Rectal smooth muscle tissue (tissue), 1 donor: ENCODE measurements around the gene RRP1B.
"Not testable (repeated sequence)": the region's sequence is repeated elsewhere in the genome, so short reads cannot be mapped to it uniquely, and the experiment has no call there.

Source experiments
- H3K27ac ChIP-seq: one replicate; pipeline ENCODE4 v1.7.0; 2013; ENCODE audit warnings: low read depth, low read length, inconsistent platforms
- H3K27me3 ChIP-seq: one replicate; pipeline ENCODE4 v1.7.0; 2013; ENCODE audit warnings: low read length; ENCODE audit not compliant: control insufficient read depth, insufficient read depth
- H3K36me3 ChIP-seq: one replicate; pipeline ENCODE4 v1.7.0; 2013; ENCODE audit warnings: low read length; ENCODE audit not compliant: control insufficient read depth, insufficient read depth
- H3K4me1 ChIP-seq: one replicate; pipeline ENCODE4 v1.7.0; 2013; ENCODE audit warnings: low read length; ENCODE audit not compliant: control insufficient read depth, insufficient read depth
- H3K4me3 ChIP-seq: one replicate; pipeline ENCODE4 v1.7.0; 2013; ENCODE audit warnings: low read length
- H3K9ac ChIP-seq: one replicate; pipeline ENCODE4 v1.7.0; 2013; ENCODE audit warnings: low read length

Gene RRP1B

GRCh38 chr21:43688906-43689305 is 29.5 kb downstream of the RRP1B start:
- peaks cover 46% of the 10 kb centered on the region for H3K36me3 ChIP-seq
- H3K4me1 ChIP-seq: no peaks in the 10 kb centered on the region
- H3K27me3 ChIP-seq: no peaks in the 10 kb centered on the region
- no peak overlapping the region for H3K4me3 ChIP-seq
- no peak overlapping the region for H3K27ac ChIP-seq
- no peak overlapping the region for H3K9ac ChIP-seq

GRCh38 chr21:43689556-43690337 is 30.4 kb downstream of the RRP1B start:
- Histone ChIP-seq H3K4me1 (no peaks in the 10 kb centered on the region), H3K36me3 (peaks cover 40% of the 10 kb centered on the region), H3K9ac (no peak overlapping the region), H3K27me3 (no peaks in the 10 kb centered on the region), H3K4me3 (no peak overlapping the region), H3K27ac (no peak overlapping the region)

GRCh38 chr21:43690346-43690745 is 31.0 kb downstream of the RRP1B start:
- no peak overlapping the region for H3K4me3 ChIP-seq
- peaks cover 35% of the 10 kb centered on the region for H3K36me3 ChIP-seq
- no peak overlapping the region for H3K9ac ChIP-seq

GRCh38 chr21:43691086-43691795 is 31.9 kb downstream of the RRP1B start:
- no peak overlapping the region for H3K9ac ChIP-seq
- peaks cover 32% of the 10 kb centered on the region for H3K36me3 ChIP-seq
- H3K27me3 ChIP-seq: no peaks in the 10 kb centered on the region
- no peak overlapping the region for H3K27ac ChIP-seq
- H3K4me3 ChIP-seq: no peak overlapping the region
- no peaks in the 10 kb centered on the region for H3K4me1 ChIP-seq

More at GRCh38 chr21:43690346-43690745, 31.0 kb downstream of the RRP1B start:
- Histone ChIP-seq H3K27ac (no peak overlapping the region), H3K27me3 (no peaks in the 10 kb centered on the region), H3K4me1 (no peaks in the 10 kb centered on the region)

GRCh38 chr21:43691801-43692200 is 32.4 kb downstream of the RRP1B start:
- Histone ChIP-seq H3K9ac (no peak overlapping the region), H3K27me3 (no peaks in the 10 kb centered on the region), H3K36me3 (peaks cover 26% of the 10 kb centered on the region), H3K4me1 (no peaks in the 10 kb centered on the region), H3K4me3 (no peak overlapping the region), H3K27ac (no peak overlapping the region)

- Histone ChIP-seq H3K27me3 (no peaks in the 10 kb centered on the region), H3K9ac (no peak overlapping the region), H3K36me3 (peaks cover 23% of the 10 kb centered on the region), H3K4me1 (no peaks in the 10 kb centered on the region), H3K4me3 (no peak overlapping the region), H3K27ac (no peak overlapping the region)
Observed at GRCh38 chr21:43692949-43693348, 33.6 kb downstream of the RRP1B start.

GRCh38 chr21:43693981-43694380 is 34.6 kb downstream of the RRP1B start:
- Histone ChIP-seq H3K36me3 (peaks cover 22% of the 10 kb centered on the region), H3K27me3 (no peaks in the 10 kb centered on the region), H3K4me1 (no peaks in the 10 kb centered on the region), H3K4me3 (no peak overlapping the region), H3K9ac (no peak overlapping the region), H3K27ac (no peak overlapping the region)

- peaks cover 17% of the 10 kb centered on the region for H3K36me3 ChIP-seq
- no peak overlapping the region for H3K4me3 ChIP-seq
- no peaks in the 10 kb centered on the region for H3K4me1 ChIP-seq
Observed at GRCh38 chr21:43694437-43695079, 35.2 kb downstream of the RRP1B start.

GRCh38 chr21:43696214-43696613 is 36.9 kb downstream of the RRP1B start:
- H3K27ac ChIP-seq: no peak overlapping the region
- no peaks in the 10 kb centered on the region for H3K4me1 ChIP-seq
- H3K9ac ChIP-seq: no peak overlapping the region
- no peaks in the 10 kb centered on the region for H3K27me3 ChIP-seq
- H3K36me3 ChIP-seq: peaks cover 4% of the 10 kb centered on the region
- no peak overlapping the region for H3K4me3 ChIP-seq

More at GRCh38 chr21:43694437-43695079, 35.2 kb downstream of the RRP1B start:
- Histone ChIP-seq H3K27ac (no peak overlapping the region), H3K27me3 (no peaks in the 10 kb centered on the region), H3K9ac (no peak overlapping the region)

- H3K36me3 ChIP-seq: no peaks in the 10 kb centered on the region
- no peaks in the 10 kb centered on the region for H3K27me3 ChIP-seq
- H3K9ac ChIP-seq: no peak overlapping the region
- no peak overlapping the region for H3K27ac ChIP-seq
- H3K4me3 ChIP-seq: no peak overlapping the region
- H3K4me1 ChIP-seq: no peaks in the 10 kb centered on the region
Observed at GRCh38 chr21:43697758-43698643, 38.6 kb downstream of the RRP1B start.

- not testable (repeated sequence) for H3K27me3 ChIP-seq, H3K9ac ChIP-seq, H3K4me1 ChIP-seq, H3K4me3 ChIP-seq, H3K27ac ChIP-seq, H3K36me3 ChIP-seq
Observed at GRCh38 chr21:43699492-43699777, 40.1 kb downstream of the RRP1B start.
